Pons (tissue), 1 donor: Measurements from ENCODE around the gene SMCO3.
"Not testable (repeated sequence)": the region's sequence is repeated elsewhere in the genome, so short reads cannot be mapped to it uniquely, and the experiment has no call there.

Experiments used
- DNase-seq: peaks from one replicate; pipeline ENCODE4 v3.0.0-alpha.2; 2016; ENCODE audit warnings: low spot score

The SMCO3 gene

DNA sequence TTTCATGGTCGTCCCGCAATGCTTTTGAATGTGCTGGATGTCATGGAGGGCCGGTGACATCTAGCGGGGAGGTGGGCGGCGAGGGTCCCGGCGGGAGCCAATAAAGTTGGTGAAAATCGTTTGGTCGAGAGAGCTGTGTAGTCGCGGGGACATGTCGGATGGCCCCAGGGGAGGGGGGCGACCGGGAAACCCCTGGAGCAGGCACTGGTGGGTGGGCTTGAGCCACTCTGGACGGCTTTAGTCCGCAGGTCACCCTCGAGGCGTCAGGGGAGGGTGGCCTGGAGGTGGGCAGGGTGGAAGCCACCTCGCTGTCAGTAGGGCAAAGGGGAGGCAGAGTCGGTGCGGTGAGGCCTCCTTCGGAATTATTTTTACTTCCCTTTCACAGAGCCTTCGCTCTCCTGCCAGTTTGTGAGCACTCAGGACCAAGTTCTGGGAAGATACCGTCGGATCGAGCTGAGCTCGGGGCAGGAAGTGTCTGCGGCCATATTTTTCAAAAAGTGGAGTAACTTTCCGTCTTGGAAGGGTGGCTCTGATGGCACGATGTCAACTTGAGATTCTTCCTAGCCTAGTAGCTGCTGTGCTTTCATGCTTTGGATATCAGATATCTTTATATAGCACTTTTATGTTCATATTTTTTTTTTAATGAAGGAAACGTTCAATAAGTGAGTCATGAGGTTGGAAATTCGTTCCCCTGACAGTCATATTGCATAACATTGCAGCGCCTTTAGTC, 38.9 kb downstream of the SMCO3 start:
- peak; percentile 44 for DNase-seq

DNA sequence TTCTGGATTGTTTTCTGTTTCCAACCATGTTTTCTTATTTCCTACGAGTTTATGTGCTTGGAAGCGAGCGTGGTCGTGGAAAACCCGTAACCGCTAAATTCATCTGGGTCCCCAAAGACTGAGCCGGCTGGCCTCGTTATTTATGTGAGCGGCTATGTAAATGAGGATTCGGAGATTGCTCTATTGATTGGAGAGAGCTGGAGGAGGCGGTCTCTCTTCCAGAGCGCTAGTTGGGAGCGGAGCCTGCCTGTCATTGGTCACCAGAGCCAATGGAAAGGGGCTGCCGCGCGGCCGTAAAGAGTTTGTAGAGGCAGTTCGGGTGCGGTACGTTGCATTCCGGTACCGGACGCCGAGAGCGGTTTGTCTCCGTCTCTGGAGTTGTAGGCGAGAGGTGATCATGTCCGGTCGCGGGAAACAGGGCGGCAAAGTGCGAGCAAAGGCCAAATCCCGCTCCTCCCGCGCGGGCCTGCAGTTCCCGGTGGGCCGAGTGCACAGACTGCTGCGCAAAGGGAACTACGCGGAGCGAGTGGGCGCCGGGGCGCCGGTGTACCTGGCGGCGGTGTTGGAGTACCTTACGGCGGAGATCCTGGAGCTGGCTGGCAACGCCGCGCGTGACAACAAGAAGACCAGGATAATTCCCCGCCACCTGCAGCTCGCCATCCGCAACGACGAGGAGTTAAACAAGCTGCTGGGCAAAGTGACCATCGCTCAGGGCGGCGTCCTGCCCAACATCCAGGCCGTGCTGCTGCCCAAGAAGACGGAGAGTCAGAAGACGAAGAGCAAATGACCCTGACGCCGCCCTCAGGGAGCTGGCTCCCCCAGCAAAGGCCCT, 39.7 kb downstream of the SMCO3 start:
- DNase-seq = peak; percentile 98

DNA sequence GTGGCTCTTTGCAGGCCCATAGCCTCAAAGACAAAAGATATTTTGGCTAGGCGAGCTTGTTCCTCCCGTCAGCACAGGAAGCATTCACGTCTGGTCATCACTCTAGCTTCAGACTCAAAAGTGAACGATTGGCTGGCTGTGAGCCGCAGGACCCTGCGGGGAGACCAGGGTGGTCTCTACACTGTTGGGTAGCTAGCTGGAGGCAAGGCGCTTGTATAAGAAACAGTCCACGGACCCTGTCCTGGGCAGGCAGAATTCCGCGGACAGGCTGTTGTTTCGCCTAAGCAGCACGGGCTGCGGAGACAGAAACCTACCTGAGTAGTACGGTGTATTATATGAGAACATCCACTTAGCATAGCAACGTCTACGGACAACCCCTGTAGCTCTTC, 40.3 kb downstream of the SMCO3 start:
- no peak for DNase-seq

- DNase-seq = no peak
Measured at GRCh38 chr12:14772946-14773345, 41.0 kb downstream of the SMCO3 start.

DNA sequence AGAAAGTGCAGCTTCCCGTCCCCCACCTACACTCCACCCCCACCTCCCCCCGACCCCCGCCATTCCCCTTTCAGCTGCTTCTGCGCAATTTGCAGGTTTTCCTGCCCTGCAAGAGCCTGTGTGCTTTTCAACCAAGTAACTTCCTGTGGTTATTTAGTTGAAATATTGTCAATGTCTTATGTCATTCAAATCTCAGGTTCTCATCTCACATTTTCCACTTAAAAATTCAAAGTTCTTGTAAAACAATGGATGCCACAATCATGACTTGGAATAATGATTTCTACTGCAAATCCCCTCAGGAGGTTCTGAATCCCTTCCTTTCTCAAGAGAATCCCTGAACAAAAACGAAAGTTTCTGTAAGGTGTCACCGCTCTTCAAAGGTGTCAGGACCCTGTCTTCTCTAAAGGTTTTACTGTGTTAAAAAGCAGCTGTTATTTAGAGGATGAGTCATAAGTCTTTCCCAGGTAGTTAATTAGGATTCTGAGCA, 42.3 kb downstream of the SMCO3 start:
- DNase-seq = no peak

GRCh38 chr12:14770496-14771461, 43.2 kb downstream of the SMCO3 start:
- peak; percentile 96 for DNase-seq

DNA sequence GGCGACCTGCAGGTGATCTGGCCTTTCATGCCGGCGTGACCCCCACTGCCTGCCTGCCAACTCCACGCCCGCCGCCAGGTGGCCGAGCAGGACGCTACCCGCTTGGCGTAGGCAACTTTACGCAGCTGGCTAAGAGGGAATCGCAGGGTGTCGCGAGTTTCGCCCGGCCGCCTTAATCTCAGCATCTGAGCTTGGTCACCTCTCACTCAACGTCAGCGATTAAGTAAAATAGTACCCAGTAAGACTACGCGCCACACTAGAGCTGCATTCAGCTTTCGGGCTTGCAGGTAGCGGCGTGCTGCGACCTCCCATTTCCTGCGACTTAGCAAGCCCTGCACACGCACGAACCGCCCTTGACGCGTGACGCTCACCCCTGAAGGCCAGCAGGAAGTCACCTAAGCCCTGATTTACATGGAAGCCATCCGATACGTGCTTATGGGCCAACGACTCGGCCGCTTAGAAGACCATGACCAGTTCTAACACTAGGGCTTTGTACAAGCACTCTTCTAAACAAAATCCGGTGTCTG, 44.0 kb downstream of the SMCO3 start:
- DNase-seq = peak; percentile 60

DNA sequence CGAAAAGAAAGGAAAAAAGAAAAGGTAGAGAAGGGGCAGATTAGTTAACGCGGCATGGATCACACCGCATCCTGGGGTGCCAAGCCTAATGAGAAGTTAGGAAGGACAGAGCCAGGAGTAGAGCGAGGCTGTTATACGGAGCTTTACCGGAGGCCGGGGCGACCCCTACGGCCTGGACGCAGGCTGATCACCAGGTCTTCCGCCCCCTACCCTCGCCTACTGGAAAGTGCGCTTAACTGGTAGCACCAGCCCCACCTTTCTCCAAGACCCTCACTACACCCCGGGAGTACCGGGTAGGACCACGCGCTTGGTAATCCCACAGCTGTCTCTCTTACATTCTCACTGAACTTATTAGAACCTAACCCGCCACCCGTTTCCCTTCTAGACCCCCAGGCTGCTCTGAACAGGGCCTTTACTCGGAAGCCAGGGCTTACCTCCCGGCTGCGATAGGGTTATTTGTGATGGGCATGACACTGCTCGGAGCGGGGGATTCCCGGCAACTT, 44.5 kb downstream of the SMCO3 start:
- no peak for DNase-seq

DNA sequence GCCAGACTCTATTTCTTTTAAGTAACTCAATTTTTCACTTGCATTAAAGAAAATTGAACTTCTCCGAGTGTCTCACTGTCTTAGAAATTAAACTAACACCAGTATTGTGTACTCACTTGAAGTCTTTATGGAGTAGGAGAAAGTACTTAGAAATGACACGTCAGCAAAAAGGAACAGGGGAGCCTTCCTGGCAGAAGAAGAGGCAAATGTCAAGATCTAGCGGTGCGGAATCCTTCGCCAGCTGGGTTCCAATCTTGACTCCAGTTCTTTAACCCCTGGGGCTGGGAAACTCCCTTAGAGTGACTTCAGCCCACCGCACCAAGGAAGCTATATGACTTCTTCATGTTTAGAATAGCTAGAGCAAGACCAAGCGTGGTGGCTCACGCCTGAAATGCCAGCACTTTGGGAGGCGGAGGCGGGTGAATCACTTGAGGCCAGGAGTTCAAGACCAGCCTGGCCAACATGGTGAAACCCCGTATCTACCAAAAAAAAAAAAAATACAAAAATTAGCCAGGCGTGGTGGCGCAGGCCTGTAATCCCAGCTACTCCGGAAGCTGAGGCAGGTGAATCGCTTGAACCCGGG, 45.1 kb downstream of the SMCO3 start:
- no peak for DNase-seq

DNA sequence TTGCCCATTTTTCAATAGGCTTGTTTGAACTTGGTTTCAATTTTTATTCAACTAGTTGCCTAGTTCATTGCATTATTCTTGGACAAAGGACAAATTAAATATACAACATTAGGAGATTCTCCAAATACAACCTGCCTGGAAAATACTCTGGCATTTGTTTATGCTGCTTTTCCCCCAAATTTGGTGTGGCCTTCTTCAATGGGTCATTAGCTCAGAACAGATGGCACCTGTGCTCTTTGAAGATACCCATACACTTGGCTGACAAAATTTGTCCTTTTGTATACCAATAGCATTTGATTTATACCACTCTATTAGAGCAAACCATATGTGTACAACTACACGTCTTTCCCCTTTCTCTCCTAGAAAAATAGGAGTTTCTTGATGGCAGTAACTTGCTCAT, 46.4 kb downstream of the SMCO3 start:
- DNase-seq = no peak

DNA sequence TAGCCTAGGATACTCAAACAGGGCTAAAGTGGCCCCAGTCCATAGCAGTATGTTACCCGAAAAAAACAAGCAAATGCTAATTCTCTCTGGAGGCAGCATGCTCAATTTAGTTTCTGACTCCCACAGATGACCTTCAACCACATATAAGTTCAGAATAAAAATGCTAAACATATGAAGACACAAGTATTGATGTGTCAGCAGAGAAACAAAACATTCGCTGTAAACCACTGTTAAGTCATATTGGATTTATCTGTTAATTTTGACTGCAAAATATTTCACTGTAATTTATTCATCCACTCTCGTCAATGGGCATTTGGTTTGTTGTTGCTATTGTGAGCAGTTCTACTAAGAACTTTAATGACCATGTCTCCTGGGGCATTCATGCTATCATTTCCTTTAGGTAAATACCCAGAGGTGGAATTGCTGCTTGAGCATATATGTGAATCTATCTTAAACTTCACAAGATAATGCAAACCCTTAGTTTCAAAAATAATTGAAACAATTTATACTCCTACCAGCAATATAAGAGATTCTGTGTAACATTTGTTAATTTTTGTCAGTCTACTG, 47.2 kb downstream of the SMCO3 start:
- no peak for DNase-seq

- not testable (repeated sequence) for DNase-seq
Measured at GRCh38 chr12:14766020-14766419, 48.0 kb downstream of the SMCO3 start.

GRCh38 chr12:14765398-14765797, 48.6 kb downstream of the SMCO3 start:
- DNase-seq = no peak

DNA sequence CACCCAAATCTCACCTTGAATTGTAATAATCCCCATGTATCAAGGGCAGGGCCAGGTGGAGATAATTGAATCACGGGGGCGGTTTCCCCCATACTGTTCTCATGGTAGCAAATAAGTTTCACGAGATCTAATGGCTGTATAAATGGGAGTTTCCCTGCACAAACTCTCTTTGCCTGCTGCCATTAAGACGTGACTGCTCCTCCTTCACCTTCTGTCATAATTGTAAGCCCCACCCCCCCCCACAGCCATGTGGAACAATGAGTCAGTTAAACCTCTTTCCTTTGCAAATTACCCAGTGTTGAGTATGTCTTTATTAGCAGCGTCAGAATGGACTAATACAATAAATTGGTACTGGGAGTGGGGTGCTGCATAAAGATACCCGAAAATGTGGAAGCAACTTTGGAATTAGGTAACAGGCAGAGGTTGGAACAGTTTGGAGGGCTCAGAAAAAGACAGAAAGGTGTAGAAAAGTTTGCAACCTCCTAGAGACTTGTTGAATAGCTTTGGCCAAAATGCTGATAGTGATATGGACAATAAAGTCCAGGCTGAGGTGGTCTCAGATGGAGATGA, 54.2 kb downstream of the SMCO3 start:
- not testable (repeated sequence) for DNase-seq

- no peak for DNase-seq
Measured at GRCh38 chr12:14756334-14757143, 57.4 kb downstream of the SMCO3 start.
